HG02588 (cell line): Measurements from ENCODE around the gene HMBS.
A peak's percentile ranks its signal among the peaks of the same experiment; 100 is the strongest.
"Not testable (repeated sequence)": the region's sequence is repeated elsewhere in the genome, so short reads cannot be mapped to it uniquely, and the experiment has no call there.

Source experiments
- ATAC-seq: cut with Tn5 transposase; IDR thresholded peaks from one replicate; pipeline ENCODE4 v1.9.1; 2021; ENCODE audit warnings: mild to moderate bottlenecking, moderate library complexity; ENCODE audit not compliant: unreplicated experiment

Gene HMBS

DNA sequence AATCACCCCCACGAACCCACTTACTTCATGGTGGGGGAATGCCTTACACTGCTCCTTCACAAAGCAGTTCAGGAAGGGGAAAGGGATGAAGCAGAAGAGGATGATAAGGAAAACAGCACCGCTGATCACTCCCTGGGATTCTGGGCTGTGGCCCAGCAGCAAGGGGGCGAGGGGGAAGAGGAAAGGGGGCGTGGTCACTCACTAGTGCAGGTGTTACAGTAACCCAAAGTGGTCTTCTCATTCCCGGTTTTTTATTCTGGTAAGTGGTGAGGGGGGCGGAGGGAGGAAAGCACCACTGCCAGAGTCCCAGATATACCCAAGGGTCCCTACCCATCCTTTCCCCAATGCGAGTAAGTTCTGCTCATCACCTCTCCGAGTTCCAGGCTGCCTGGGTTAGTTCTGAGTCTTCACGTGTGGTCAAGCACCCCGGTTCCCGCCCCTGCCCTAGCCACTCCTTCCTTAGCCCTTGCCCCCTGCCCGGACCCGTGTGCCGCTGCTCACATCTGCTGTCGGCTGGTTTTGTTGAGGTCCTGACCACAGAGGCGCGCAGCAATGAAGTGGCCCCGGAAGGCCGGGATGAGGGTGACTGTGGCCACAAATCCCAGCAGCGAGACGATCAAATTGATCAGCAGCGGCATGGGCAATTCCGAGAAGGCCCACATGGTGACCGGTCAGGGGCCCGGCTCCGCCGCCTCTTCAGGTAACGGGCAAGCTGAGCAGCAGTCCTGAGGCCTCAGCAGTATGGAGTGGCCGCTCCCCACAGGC lies 16.5 kb downstream of the HMBS start:
- peak; percentile 10 for ATAC-seq

DNA sequence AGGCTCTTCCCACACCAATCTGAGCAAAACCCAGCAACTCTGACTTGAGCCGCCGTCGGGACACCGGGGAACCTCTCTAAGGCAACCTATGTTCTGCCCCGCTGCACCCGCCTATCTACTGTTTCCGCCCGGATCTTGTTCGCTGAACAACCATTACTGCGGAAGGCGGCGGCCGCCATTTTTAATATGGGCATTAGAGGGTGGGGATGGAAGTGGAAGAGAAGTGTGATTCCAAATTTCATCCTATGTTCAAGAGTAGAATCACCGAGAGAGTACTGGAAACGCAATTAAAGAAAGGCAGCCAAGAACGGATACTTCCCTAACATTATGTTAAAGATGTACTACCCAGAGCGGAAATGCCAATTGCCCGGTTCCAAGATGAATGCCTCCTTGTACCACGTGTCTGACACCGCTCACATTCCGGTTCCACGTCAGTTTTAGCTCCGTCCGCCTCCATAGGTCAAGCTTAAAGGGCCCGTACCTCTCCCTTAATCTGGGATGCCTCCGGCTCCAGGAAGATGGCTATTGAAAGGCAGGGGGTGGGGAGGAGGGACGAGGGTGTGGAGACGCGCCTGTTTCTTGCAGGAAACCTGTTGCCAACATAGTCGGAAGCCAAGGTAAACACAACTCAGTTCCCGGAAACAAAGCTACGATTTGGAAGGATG lies 17.2 kb downstream of the HMBS start, which contains the start of gene DPAGT1:
Gene DPAGT1, minus strand, starts transcription at position 95 of the 665 bp plus-strand sequence. CDS start 198 bp downstream, outside the sequence.
- peak; percentile 80 for ATAC-seq

DNA sequence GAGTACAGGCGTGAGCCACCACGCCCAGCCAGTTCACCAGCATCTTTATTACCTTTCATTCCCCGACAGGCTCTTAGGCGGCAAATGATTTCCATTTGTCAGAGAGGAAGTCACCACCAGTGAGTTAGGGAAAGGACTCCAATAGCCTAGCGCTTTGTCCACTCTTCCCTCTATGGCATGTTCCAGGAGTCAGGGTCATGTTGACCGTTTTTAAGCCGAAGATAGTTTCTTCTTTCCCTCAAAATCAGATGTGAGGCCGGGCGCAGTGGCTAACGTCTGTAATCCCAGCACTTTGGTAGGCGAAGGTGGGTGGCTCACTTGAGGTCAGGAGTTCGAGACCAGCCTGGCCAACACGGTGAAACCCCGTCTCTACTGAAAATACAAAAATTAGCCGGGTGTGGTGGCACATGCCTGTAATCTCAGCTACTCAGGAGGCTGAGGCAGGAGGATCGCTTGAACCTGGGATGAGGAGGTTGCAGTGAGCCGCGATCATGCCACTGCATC lies 18.5 kb downstream of the HMBS start:
- not testable (repeated sequence) for ATAC-seq

DNA sequence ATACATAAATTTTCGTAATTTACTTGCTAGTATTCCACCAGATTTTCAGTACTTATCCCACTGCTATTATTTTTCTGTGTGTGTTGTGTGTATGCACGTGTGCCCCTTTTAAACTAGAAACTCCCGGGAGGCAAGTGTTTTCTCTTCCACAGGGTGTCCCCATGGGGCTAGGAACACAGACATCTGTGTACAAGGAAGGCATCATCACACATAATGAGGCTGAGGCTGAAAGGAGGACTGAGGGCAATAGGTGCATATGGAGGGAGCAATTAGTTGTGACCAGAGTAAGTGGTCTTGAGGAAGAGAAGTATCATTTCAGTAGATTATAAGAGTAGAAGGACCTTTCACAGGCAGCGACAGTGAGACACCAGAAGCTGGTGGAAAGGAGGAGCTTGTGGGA lies 19.1 kb downstream of the HMBS start:
- ATAC-seq = no peak

DNA sequence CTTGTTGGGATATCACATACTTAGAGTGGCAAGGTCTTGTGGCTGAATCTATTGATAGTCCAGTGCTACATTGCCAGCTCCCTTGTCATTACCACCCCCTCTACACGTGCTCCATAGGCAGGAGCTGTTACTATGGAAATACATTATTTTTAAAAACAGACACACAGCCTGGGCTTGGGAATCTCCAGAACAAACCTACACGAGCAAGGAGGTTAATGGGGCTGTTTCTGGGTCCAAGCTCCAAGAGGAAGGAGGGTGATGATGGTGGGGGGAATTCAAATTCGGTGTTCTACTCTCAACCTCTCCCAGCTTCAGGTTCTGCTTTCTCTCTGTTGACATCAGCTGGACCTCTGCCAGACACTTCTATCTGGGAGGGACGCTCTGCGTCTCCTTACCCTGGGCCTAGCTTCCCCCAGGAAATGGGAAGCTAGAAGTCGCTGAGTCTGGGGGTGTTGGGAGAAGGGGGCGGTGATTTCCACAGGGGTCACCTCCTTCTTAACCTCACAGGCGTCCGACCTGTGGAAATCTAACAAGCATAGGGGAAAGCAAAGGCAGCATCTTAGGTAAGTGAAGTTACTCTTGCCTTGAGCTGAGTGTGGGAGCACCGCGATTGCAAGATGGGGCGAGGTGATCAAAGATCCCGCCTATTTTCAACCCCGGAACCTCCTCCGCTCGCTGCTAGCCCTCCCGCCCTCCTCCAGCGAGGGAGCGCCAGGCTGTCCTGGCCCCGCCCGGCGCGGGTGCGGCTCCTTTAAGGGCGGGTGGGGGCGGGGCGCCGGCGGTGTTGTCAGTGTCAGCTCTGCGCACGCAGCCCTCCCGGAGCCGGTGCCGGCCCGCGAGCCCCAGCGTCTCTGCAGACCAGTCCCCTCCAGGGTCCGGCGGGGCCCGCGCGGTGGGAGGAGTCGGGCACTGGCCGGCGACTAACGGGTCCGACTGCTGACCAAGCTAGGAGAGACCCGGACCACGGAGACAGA lies 22.2 kb downstream of the HMBS start, which contains the start of gene C2CD2L:
Gene C2CD2L, plus strand, starts transcription at position 781 of the 974 bp plus-strand sequence. CDS start 398 bp downstream, outside the sequence.
- ATAC-seq = peak; percentile 79

DNA sequence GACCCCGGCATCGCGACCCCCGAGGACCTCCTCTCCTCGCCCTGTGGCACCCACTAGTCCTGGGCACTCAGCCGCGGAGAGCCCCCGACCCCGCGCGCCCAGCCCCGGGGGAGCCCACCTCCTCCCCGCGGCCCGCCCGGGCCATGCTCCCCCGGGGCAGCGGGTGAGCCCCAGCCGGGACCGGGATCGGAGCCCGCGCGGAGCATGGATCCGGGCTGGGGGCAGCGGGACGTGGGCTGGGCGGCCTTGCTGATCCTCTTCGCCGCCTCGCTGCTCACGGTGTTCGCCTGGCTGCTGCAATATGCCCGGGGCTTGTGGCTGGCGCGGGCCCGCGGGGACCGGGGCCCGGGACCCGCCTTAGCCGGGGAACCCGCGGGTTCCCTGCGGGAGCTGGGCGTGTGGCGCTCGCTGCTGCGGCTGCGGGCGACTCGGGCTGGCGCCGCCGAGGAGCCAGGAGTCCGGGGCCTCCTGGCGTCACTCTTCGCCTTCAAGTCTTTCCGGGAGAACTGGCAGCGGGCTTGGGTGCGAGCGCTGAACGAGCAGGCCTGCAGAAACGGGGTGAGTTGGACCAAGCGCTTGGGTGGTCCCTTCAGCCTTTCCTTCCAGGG lies 23.0 kb downstream of the HMBS start:
- ATAC-seq = peak; percentile 26

DNA sequence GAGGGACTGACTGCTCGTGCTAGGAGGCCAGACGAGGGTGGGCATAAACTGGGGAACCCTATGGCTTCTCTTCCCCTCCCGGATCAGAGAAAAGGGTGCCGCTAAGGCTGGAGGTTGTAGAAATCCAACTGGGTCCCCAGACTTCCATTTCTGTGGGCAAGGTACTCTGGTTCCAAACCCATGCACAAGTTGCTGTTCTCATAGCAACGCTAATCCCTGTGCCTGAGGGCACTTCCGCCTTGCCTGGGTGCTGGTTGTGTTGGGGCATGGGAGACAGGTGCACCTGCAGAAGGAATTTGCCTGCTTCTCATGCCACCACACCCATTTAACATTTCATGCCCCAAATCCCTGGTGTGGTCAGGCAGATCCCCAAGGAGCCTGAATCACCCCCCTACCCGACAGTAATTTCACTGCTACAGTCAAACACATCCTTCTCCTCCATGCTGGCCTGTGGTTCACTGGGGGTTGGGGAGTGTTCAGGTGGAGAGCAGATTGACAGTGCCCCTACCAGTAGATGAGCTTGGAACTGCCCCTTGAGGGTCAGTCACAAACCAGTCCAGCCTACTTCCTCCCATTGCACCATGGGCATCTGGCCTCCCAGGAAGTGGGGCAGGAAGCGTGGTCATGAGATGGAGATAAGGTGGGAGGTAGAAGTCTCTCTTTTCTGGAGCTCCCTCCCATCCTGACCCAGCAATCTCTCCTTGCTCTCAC lies 23.6 kb downstream of the HMBS start:
- ATAC-seq = no peak

DNA sequence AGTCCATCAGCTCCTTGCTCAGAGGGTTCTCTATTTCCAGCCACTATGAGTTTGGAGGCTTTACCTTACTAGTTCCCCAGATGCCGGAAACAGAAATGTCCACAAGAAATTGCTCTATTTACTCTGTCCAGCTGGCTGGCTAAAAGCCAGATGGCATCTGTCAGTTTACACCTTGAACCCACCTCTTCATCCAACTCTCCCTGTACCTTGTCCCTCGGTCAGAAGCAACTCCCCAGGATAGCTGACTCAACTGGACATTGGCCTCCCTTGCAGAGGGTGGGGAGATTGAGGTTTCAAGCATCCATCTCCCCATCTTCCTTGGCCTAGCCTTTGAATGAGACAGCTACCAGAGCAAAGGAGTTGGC lies 24.2 kb downstream of the HMBS start:
- ATAC-seq = no peak

DNA sequence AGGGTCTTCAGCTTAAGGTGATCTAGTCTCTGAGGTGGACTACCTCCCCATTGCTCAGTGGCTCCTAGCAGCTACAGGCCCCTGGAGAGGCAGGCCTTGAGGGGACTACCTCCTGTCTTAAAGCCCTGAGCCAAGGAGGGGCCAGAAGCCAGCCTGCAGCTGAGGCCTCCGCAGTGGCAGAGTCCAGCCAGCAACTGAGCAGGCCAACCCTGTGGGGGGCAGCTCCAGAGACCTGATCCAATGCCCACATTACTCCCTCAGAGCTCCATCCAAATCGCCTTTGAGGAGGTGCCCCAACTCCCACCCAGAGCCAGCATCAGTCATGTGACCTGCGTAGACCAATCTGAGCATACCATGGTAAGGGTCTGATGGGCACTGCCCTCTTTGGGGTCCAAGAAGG lies 25.2 kb downstream of the HMBS start:
- no peak for ATAC-seq

DNA sequence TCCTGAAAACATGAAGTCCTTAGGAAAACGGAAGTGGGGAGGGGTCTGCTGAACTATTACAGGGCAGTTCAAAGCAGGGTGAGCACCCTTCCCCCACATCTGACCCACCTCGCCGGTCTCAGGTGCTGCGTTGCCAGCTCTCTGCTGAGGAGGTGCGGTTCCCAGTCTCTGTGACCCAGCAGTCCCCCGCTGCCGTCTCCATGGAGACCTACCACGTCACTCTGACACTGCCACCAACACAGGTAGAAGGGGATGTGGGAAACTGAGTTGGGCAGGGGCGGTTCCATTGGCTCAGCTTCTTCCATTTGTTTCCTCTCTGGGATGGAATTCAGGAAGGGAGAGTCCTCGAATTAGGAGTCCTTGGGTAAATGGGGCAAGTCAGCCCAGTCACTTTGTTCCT lies 25.8 kb downstream of the HMBS start:
- no peak for ATAC-seq

DNA sequence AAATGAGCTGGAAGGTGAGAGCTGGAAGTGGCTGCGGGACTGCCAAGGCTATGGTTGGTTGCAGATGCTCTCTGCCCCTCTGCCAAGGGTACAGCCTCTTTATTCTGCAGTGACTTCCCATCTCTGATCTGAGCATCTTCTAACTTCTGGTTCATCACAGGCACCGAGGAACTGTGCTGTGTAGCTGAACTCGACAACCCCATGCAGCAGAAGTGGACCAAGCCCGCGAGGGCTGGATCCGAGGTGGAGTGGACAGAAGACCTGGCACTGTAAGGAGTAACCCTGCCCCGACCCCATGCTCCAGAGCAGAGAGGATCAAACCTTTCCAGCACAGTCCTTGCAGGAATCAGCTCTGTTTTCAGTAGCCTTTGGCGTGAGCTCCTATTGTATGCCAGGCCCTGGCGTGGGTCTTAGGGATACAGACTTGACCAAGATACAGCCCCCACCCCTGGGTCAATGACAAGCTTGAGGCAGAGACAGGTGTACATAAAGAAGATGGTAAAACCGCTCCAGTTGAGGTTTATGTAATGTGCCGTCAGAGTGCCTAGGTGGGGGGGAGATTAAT lies 26.8 kb downstream of the HMBS start:
- no peak for ATAC-seq

DNA sequence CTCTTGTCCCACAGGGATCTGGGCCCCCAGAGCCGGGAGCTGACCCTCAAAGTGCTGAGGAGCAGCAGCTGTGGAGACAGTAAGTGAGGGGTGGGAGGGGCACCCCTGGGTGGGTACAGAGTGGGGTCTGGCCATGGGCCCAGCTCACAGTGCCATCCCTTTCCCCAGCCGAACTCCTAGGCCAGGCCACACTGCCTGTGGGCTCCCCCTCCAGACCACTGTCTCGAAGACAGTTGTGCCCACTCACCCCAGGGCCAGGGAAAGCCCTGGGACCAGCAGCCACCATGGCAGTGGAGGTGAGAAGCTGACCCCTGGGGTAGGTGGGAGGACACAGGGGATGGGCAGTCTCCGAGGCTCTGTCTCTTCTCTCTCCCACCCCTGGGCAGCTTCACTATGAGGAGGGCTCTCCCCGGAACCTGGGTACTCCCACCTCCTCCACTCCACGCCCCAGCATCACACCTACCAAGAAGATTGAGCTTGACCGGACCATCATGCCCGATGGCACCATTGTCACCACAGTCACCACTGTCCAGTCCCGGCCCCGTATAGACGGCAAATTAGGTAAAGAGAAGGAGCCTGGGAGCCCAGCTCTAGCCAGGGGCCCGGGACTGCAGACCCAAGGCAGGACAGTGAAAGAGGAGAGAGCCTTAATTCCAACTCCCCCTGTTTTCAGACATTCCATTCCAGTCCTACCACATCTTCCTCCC lies 27.8 kb downstream of the HMBS start:
- no peak for ATAC-seq

DNA sequence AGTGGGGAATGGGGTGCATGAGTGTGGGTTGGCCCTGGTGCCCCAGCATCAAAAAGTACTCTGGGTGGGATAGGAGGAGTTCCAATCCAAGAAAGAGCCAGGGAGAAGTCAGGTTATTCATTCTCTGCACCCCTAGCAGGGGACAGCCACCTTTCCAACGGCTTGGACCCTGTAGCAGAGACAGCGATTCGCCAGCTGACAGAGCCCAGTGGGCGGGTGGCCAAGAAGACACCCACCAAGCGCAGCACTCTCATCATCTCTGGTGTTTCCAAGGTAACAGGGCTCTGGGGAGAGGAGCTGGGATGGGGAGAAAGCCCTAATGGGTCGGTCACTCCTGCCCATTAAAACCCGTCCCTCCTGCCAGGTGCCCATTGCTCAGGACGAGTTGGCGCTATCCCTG lies 29.0 kb downstream of the HMBS start:
- ATAC-seq = no peak

DNA sequence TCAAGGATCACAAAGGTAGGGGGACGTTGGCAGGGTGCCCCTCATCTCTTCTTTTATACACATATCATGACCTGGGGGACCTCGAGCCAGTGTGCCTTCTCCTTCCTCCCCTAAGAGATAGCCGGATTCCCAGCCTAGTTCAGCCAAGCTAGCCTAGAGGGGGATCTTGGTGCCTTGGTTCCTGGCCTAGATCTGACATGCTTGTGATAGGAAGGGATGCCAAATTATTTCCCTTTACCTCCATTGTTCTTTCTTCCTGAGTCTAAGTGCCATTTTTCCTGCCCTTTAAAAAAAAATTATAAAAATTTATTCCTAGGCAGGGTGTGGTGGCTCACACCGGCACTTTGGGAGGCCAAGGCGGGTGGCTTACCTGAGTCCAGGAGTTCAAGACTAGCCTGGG lies 29.7 kb downstream of the HMBS start:
- no peak for ATAC-seq

DNA sequence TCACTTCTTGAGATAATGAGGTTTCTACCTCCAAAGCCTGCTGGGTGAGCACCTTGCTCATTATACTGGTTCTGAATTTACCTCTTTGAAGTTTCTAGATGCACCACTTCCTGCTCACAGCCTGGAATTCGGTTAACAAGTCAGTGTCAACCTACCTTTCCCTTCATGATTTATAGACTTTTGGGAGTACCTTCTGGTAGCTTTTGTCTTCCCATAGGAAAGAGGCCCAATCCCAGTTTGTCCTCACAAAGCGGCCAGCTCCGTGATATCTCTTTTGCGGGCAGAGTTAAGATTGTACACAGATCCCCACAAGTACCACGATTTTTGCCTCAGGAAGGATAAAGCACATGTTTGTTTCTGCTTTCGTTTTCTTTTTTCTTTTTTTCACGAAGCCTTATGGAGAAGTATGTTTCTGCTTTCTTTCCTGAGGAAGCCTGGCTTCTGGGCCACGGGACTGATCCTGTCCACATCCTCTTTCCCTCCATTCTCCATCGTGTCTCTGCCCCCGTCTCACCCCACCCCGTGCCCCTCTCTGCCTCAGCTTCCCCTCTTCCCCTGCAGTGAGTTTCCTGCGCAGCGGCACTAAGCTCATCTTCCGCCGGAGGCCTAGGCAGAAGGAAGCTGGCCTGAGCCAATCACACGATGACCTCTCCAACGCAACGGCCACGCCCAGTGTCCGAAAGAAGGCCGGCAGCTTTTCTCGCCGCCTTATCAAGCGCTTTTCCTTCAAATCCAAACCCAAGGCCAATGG lies 31.0 kb downstream of the HMBS start:
- no peak for ATAC-seq

DNA sequence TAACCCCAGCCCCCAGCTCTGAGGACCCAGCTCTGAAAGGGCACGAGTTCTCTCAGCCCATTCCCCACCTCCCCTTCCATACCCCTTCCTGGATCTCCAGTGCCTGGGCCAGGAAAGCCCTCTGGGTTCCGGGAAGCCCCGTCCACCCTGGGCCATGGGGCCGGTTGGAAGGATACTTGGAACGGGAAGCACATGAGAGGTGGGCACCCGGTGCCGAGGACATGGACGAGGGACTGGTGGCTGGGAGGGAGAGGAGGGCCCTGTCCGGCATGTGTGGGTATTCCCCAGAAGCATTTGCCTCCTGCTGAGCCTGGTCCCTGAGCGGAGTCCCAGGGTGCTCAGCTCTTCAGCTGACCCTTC lies 31.5 kb downstream of the HMBS start:
- ATAC-seq = no peak

DNA sequence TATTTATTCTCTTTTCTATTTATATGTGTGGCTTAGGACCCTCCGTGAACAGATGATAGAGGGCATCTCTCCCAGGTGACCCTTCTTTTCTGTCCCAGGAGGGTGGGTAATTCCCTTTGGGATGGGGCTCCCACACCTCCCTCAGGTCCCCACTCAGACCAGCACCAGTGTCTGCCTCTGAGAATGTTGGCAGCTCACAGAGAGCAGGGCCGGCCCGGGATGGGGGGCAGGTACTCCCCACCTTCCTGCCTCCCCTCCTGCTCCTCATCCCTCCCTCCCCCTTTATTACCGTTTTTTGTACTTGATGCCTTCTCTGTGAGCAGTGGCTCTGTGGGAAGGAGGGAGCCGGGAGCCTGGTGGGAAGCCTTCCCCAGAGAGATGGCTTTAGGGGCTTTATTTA lies 31.9 kb downstream of the HMBS start:
- ATAC-seq = no peak

DNA sequence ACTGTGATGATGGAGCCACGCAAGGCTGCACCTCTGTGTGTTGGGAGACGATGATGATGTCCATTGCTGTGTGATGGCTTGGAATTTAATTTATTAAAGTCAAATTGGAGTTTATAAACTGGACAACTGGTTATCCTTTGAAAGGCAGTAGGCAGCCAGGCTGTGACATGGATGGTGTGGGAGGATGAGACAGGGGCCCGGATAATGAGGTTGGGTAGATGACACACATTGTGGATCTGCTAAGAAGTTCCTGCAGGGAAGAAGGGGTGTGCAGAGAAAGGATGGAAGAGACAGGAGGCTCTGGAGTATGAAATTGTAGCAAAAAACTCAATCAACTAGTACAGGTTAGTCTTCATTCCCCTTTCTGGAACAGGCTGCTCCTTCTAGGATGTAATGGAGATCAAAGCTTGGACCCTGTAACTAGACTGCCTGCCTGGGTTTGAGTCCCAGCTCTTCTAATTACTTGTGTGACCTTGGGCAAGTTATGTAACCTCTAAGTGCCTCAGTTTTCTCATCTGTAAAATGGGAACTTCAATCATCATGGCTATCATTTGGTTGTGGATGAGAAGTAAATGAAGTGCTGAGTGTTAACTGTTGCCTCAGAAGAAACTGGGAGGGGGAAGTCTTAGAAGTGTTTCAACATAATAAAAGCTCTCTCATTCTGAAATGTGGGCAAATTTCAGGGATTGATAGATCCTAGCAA lies 32.5 kb downstream of the HMBS start:
- ATAC-seq = no peak
